ENCODE results near the gene NKAIN2.
"Not testable (repeated sequence)": the region's sequence is repeated elsewhere in the genome, so short reads cannot be mapped to it uniquely, and the experiment has no call there.

Gene NKAIN2

GRCh38 chr6:123972600-123973294 lies 169.1 kb downstream of the NKAIN2 start:
- no peak for DNase-seq

GRCh38 chr6:123980311-123980710 lies 176.6 kb downstream of the NKAIN2 start:
- no peak for DNase-seq

GRCh38 chr6:123986938-123987337 lies 183.3 kb downstream of the NKAIN2 start:
- no peak for DNase-seq

GRCh38 chr6:123989918-123990317 lies 186.3 kb downstream of the NKAIN2 start:
- DNase-seq: not testable (repeated sequence)

GRCh38 chr6:123990376-123990775 lies 186.7 kb downstream of the NKAIN2 start:
- DNase-seq: no peak

GRCh38 chr6:123994168-123994567 lies 190.5 kb downstream of the NKAIN2 start:
- no peak for DNase-seq

- DNase-seq: no peak
Measured at GRCh38 chr6:123994891-123995635, 191.4 kb downstream of the NKAIN2 start.

- no peak for DNase-seq
Measured at GRCh38 chr6:123997223-123997622, 193.6 kb downstream of the NKAIN2 start.

GRCh38 chr6:124002377-124003081 lies 198.9 kb downstream of the NKAIN2 start:
- DNase-seq: no peak

- no peak for DNase-seq
Measured at GRCh38 chr6:124007266-124007665, 203.6 kb downstream of the NKAIN2 start.

GRCh38 chr6:124008000-124008987 lies 204.6 kb downstream of the NKAIN2 start:
- DNase-seq: no peak

GRCh38 chr6:124008988-124009765 lies 205.5 kb downstream of the NKAIN2 start:
- DNase-seq: no peak

- no peak for DNase-seq
Measured at GRCh38 chr6:124010574-124010973, 206.9 kb downstream of the NKAIN2 start.

- DNase-seq: no peak
Measured at GRCh38 chr6:124011180-124011579, 207.5 kb downstream of the NKAIN2 start.

- DNase-seq: not testable (repeated sequence)
Measured at GRCh38 chr6:124022051-124022450, 218.4 kb downstream of the NKAIN2 start.

GRCh38 chr6:124022641-124023040 lies 219.0 kb downstream of the NKAIN2 start:
- DNase-seq: no peak

GRCh38 chr6:124026694-124027093 lies 223.0 kb downstream of the NKAIN2 start:
- no peak for DNase-seq

- no peak for DNase-seq
Measured at GRCh38 chr6:124027392-124027791, 223.7 kb downstream of the NKAIN2 start.

GRCh38 chr6:124028117-124028516 lies 224.5 kb downstream of the NKAIN2 start:
- DNase-seq: no peak

- no peak for DNase-seq
Measured at GRCh38 chr6:124029567-124029966, 225.9 kb downstream of the NKAIN2 start.

- no peak for DNase-seq
Measured at GRCh38 chr6:124033501-124033900, 229.8 kb downstream of the NKAIN2 start.

GRCh38 chr6:124036384-124036783 lies 232.7 kb downstream of the NKAIN2 start:
- DNase-seq: no peak
